ENCODE results near the gene TMEM187.

The TMEM187 gene

DNA sequence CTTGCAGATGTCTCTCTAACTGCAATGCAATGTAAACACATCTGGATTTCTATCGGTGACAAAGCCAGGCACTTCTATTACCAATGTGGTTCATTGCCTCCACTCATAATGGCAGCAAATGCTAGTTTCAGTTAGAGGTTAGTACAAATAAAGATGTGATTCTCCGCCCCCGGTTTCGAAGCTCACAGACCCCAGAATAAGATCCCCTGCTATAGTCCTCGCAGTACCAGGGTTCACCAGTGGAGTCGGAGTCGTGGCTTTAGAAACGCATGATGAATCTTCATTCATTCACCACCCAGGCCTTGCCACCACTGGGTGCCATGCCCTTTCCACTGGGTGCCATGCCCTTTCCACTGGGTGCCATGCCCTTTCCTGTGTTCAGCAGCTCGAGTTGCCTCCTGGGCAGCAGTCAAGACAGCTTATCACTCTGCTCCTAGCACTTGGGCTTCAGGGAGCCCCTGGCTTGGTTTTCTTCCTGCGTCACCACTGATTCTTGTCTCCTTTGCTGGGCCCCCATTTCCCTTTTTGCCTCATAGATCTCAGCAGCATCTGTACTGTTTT is 34.2 kb upstream of the TMEM187 start:
- Histone ChIP-seq H3K4me3 (ENCODE audit: low read length) (no peak overlapping the region), H3K9me3 (ENCODE audit: control insufficient read depth, low read depth, low read length) (peaks cover 2% of the 10 kb centered on the region), H3K27ac (ENCODE audit: low read length) (no peak overlapping the region), H3K4me1 (ENCODE audit: control insufficient read depth, low read depth, low read length) (peaks cover 2% of the 10 kb centered on the region), H3K27me3 (ENCODE audit: control insufficient read depth, insufficient read depth, low read length) (no peaks in the 10 kb centered on the region), H3K9ac (ENCODE audit: low read length) (no peak overlapping the region), H3K36me3 (ENCODE audit: control insufficient read depth, low read depth, low read length) (no peaks in the 10 kb centered on the region)

GRCh38 chrX:153939573-153939972 is 33.0 kb upstream of the TMEM187 start:
- Histone ChIP-seq H3K4me1 (ENCODE audit: control insufficient read depth, low read depth, low read length) (peaks cover 2% of the 10 kb centered on the region), H3K4me3 (ENCODE audit: low read length) (no peak overlapping the region), H3K36me3 (ENCODE audit: control insufficient read depth, low read depth, low read length) (no peaks in the 10 kb centered on the region), H3K9me3 (ENCODE audit: control insufficient read depth, low read depth, low read length) (no peaks in the 10 kb centered on the region), H3K27ac (ENCODE audit: low read length) (no peak overlapping the region), H3K27me3 (ENCODE audit: control insufficient read depth, insufficient read depth, low read length) (no peaks in the 10 kb centered on the region), H3K9ac (ENCODE audit: low read length) (no peak overlapping the region)

DNA sequence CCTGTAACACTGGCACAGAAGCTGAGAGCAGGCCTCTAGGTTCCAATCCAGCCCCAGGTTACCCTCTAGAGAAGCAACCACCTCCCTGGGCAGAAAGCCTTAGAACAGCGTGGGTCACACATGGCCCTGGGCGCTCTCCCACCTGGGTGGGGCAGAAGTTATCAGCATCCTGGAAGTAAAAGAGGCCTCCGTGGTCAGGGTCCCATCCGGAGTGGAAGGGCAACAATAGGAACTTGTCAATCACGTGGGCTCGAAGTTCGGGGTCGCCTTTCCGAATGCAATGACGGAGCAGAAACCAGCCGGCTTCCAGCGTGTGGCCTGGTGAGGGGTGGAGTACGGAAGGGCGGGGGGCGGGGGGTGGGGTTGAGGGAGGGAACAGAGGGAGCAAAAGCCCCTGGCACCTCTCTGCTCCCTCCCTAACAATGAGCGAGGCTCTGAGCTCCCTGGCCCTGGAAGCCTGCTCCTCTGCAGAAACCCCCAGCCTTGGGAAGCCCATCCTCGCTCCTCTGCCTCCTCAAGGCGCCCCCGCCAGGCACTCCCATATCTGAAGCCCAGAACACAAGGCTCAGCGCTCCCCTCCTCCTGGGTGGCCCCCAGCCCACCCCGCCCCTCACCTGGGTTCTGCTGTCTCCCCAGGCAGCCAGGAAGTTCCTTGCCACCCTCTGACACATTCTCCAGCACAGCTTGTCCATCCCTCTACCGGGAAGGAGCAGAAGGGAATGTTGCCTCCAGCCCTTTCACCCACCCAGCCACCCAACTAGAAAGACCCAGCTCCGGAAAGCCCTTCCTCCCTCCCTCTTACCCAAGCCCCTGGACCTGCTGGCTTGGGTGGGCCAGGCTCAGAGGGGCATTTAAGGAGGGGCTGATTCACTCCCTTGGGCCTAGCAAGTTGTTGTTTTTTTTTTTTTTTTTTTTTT is 31.0 kb upstream of the TMEM187 start:
- Histone ChIP-seq H3K9me3 (ENCODE audit: control insufficient read depth, low read depth, low read length) (no peaks in the 10 kb centered on the region), H3K27ac (ENCODE audit: low read length) (no peak overlapping the region), H3K36me3 (ENCODE audit: control insufficient read depth, low read depth, low read length) (no peaks in the 10 kb centered on the region), H3K9ac (ENCODE audit: low read length) (no peak overlapping the region), H3K4me3 (ENCODE audit: low read length) (no peak overlapping the region), H3K27me3 (ENCODE audit: control insufficient read depth, insufficient read depth, low read length) (no peaks in the 10 kb centered on the region), H3K4me1 (ENCODE audit: control insufficient read depth, low read depth, low read length) (peaks cover 2% of the 10 kb centered on the region)

GRCh38 chrX:153944140-153944799 is 28.3 kb upstream of the TMEM187 start, which contains the start of gene RENBP:
TSS of gene RENBP (minus strand) at chrX:153944643. CDS start at chrX:153944610, 33 bp downstream.
- H3K4me1 ChIP-seq (ENCODE audit: control insufficient read depth, low read depth, low read length) = peaks cover 2% of the 10 kb centered on the region
- no peak within 1 kb of the TSS for H3K27ac ChIP-seq (ENCODE audit: low read length)
- peaks cover under 1% of the 10 kb centered on the region for H3K36me3 ChIP-seq (ENCODE audit: control insufficient read depth, low read depth, low read length)
- peak within 1 kb of the TSS; percentile 7 for H3K4me3 ChIP-seq (ENCODE audit: low read length)
- H3K9ac ChIP-seq (ENCODE audit: low read length) = no peak within 1 kb of the TSS
- H3K27me3 ChIP-seq (ENCODE audit: control insufficient read depth, insufficient read depth, low read length) = no peaks in the 10 kb centered on the region
- no peaks in the 10 kb centered on the region for H3K9me3 ChIP-seq (ENCODE audit: control insufficient read depth, low read depth, low read length)

DNA sequence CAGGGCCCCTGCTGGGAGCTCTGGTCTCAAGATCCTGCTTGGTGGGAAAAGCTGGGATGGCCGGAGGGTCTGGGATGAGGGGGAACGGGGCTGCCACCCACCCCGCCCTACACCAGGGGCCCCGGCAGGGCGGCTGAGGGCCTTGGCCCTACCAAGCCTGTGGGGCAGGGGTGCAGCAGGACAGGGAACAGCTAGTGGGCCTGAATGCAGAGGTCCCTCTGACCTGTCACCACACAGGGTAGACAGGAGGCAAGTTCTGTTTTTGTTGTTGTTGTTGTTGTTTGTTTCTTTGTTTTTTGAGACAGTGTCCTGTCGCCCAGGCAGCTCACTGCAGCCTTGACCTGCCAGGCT is 27.8 kb upstream of the TMEM187 start:
- Histone ChIP-seq H3K9ac (ENCODE audit: low read length) (no peak overlapping the region), H3K27me3 (ENCODE audit: control insufficient read depth, insufficient read depth, low read length) (no peaks in the 10 kb centered on the region), H3K27ac (ENCODE audit: low read length) (no peak overlapping the region), H3K4me1 (ENCODE audit: control insufficient read depth, low read depth, low read length) (peaks cover 2% of the 10 kb centered on the region), H3K4me3 (ENCODE audit: low read length) (no peak overlapping the region), H3K36me3 (ENCODE audit: control insufficient read depth, low read depth, low read length) (peaks cover 6% of the 10 kb centered on the region), H3K9me3 (ENCODE audit: control insufficient read depth, low read depth, low read length) (no peaks in the 10 kb centered on the region)

DNA sequence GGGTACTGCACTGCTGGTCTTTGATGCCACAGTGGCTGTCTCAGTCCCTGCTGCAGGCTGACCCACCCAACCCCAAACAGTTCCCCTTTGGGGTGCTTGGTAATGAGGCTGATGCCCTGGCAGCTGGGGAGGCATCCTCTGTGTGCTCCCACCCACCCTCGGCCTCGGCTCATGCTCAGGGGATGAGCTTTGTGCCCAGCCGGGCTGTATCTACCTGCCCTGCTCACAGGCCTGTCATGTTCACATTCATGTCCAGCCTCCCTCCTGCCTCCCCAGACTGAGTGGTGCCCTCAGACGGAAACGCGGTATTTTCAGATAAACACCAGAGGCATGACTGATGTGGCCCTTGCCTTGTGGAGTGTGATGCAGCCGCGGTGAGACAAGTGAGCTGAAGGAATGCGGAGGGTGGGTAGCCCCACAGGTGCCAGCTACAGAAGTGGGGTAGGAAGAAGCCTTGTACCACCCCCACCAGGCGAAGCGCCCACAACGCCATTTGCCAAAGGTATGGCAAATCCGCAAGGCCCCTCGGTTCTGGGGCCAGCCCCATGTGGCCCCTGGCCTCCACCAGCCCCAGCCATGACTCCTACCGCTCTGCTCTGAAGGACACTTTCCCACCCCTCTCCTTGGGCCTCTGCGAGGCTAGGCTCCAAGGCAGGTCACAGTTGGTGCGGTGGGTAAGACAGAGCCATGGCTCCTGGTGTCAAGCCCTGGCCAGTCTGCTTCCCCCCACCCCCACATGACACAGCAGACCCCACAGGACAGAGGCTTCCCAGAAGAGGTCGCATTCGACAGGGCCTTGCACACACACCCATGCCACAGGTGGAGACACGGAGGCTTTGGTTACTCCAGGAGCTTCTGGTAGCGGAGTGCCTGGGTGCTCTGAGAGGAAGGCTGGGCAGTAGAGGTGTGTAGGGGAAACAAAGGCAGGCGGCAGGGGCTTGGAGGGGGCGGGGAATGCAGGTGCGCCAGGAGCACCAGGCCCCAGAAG is 26.3 kb upstream of the TMEM187 start:
- Histone ChIP-seq H3K36me3 (ENCODE audit: control insufficient read depth, low read depth, low read length) (peaks cover 20% of the 10 kb centered on the region), H3K9ac (ENCODE audit: low read length) (no peak overlapping the region), H3K27ac (ENCODE audit: low read length) (no peak overlapping the region), H3K9me3 (ENCODE audit: control insufficient read depth, low read depth, low read length) (no peaks in the 10 kb centered on the region), H3K4me3 (ENCODE audit: low read length) (no peak overlapping the region), H3K27me3 (ENCODE audit: control insufficient read depth, insufficient read depth, low read length) (no peaks in the 10 kb centered on the region), H3K4me1 (ENCODE audit: control insufficient read depth, low read depth, low read length) (peaks cover 1% of the 10 kb centered on the region)

GRCh38 chrX:153947009-153947769 is 25.4 kb upstream of the TMEM187 start:
- no peak overlapping the region for H3K9ac ChIP-seq (ENCODE audit: low read length)
- H3K27me3 ChIP-seq (ENCODE audit: control insufficient read depth, insufficient read depth, low read length) = no peaks in the 10 kb centered on the region
- H3K4me1 ChIP-seq (ENCODE audit: control insufficient read depth, low read depth, low read length) = no peaks in the 10 kb centered on the region
- H3K4me3 ChIP-seq (ENCODE audit: low read length) = no peak overlapping the region
- no peaks in the 10 kb centered on the region for H3K9me3 ChIP-seq (ENCODE audit: control insufficient read depth, low read depth, low read length)
- peaks cover 29% of the 10 kb centered on the region for H3K36me3 ChIP-seq (ENCODE audit: control insufficient read depth, low read depth, low read length)
- no peak overlapping the region for H3K27ac ChIP-seq (ENCODE audit: low read length)

- Histone ChIP-seq H3K27ac (ENCODE audit: low read length) (no peak overlapping the region), H3K9me3 (ENCODE audit: control insufficient read depth, low read depth, low read length) (no peaks in the 10 kb centered on the region), H3K4me3 (ENCODE audit: low read length) (no peak overlapping the region), H3K4me1 (ENCODE audit: control insufficient read depth, low read depth, low read length) (no peaks in the 10 kb centered on the region), H3K9ac (ENCODE audit: low read length) (no peak overlapping the region), H3K27me3 (ENCODE audit: control insufficient read depth, insufficient read depth, low read length) (no peaks in the 10 kb centered on the region), H3K36me3 (ENCODE audit: control insufficient read depth, low read depth, low read length) (peaks cover 38% of the 10 kb centered on the region)
Observed at GRCh38 chrX:153948002-153948466, 24.5 kb upstream of the TMEM187 start.

DNA sequence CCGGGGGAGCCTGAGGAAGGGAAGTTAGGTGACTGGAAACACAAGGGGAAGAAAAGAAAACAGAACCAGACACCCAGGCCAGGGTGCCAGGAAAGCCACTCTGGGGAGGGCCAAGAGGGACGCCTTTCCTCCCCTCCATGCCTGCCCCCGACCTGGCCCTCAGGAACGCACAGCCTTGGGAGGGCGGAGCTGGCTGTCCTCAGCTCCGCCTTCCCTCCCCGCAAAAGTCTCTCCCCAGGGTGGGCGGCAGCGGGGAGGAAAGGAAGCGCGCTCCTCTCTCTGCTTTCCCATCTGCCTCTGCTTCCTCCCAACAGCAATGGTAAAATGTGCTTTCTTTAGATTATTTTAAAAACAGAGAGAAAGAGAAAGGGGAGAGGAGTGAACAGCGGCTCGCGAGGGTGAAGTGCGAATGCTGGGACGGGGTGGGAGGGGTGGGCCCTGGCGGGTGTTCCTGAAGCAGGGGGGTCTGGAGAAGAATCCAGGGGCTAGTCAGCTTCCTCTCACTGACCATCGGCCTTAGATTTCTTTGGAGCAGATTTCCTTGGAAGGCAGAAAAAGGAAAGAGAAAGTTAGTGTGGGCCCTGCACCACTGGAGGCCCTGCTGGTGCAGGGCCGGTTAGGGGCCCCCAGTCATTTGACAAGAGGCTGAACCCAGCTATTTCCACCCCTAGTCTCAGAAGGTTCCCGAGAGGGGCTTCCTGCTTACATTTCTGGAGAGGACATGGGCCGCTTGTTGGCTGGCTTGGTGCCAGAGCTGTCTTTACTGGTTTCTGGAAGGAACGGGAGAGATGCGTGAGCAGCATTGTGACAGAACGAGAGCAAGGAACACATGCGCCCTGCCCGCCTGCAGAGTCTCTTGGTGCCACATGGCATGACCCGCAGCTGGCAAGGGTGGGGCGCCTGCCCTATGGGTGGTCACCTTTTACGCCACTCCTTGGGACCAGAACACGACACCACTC is 23.4 kb upstream of the TMEM187 start:
- H3K36me3 ChIP-seq (ENCODE audit: control insufficient read depth, low read depth, low read length) = peaks cover 39% of the 10 kb centered on the region
- H3K27me3 ChIP-seq (ENCODE audit: control insufficient read depth, insufficient read depth, low read length) = no peaks in the 10 kb centered on the region

DNA sequence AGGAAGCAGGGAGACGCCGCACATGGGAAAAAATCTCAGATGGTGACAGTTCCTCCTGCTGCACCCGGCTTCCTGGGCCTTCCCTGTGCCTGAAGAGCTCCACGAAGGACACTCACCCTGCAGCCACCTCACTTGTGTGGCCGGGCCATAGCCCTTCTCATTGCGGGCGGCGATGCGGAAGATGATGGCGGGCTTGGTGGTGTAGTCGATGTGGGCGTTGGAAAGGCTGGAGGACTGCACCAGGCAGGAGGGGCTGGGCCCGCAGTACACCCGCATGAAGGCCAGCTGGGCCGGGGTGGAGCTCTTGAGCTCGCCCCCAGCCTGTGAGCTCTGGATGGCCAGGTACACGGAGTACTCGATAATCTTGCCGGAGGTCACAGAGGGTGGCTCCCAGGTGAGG is 22.4 kb upstream of the TMEM187 start:
- Histone ChIP-seq H3K9me3 (ENCODE audit: control insufficient read depth, low read depth, low read length) (no peaks in the 10 kb centered on the region), H3K27me3 (ENCODE audit: control insufficient read depth, insufficient read depth, low read length) (no peaks in the 10 kb centered on the region), H3K9ac (ENCODE audit: low read length) (no peak overlapping the region), H3K4me1 (ENCODE audit: control insufficient read depth, low read depth, low read length) (no peaks in the 10 kb centered on the region), H3K36me3 (ENCODE audit: control insufficient read depth, low read depth, low read length) (peaks cover 43% of the 10 kb centered on the region), H3K27ac (ENCODE audit: low read length) (no peak overlapping the region), H3K4me3 (ENCODE audit: low read length) (no peak overlapping the region)

More for the DNA sequence above, 23.4 kb upstream of the TMEM187 start:
- Histone ChIP-seq H3K4me1 (ENCODE audit: control insufficient read depth, low read depth, low read length) (no peaks in the 10 kb centered on the region), H3K4me3 (ENCODE audit: low read length) (no peak overlapping the region), H3K27ac (ENCODE audit: low read length) (no peak overlapping the region), H3K9ac (ENCODE audit: low read length) (no peak overlapping the region), H3K9me3 (ENCODE audit: control insufficient read depth, low read depth, low read length) (no peaks in the 10 kb centered on the region)
